Measurements from ENCODE around the gene IRS1.
A peak's percentile ranks its signal among the peaks of the same experiment; 100 is the strongest.

IRS1 gene

GRCh38 chr2:226788064-226788463, 11.6 kb downstream of the IRS1 start:
- ChIA-PET POLR2A (ENCODE audit: low non-redundant PET) (no interaction called here), CTCF (interaction anchor here (0.6 kb wide), 1 partner anchor 139 kb away, joined by 4 read pairs; no protein-coding TSS in a partner anchor)
- no peak for TF ChIP-seq CTCF (conservative IDR thresholded peaks at IDR 0.05; ENCODE audit: low read depth)
- H3K27ac ChIP-seq = no peak overlapping the region
- no peak for DNase-seq (ENCODE audit: low spot score)

GRCh38 chr2:226783885-226784284, 15.7 kb downstream of the IRS1 start:
- ChIA-PET CTCF (no interaction called here), POLR2A (ENCODE audit: low non-redundant PET) (no interaction called here)
- no peak for TF ChIP-seq CTCF (conservative IDR thresholded peaks at IDR 0.05; ENCODE audit: low read depth)
- no peak overlapping the region for H3K27ac ChIP-seq
- DNase-seq (ENCODE audit: low spot score) = no peak

GRCh38 chr2:226782092-226782713, 17.4 kb downstream of the IRS1 start:
- ChIA-PET CTCF (no interaction called here), POLR2A (ENCODE audit: low non-redundant PET) (no interaction called here)
- TF ChIP-seq CTCF (conservative IDR thresholded peaks at IDR 0.05; ENCODE audit: low read depth) = no peak
- no peak for DNase-seq (ENCODE audit: low spot score)
- peak overlapping the region; percentile 47 for H3K27ac ChIP-seq

- DNase-seq (ENCODE audit: low spot score) = no peak
- H3K27ac ChIP-seq = no peak overlapping the region
- ChIA-PET CTCF (interaction anchor here (0.7 kb wide), 1 partner anchor 9 kb away, joined by 3 read pairs; no protein-coding TSS in a partner anchor), POLR2A (ENCODE audit: low non-redundant PET) (no interaction called here)
- TF ChIP-seq CTCF (conservative IDR thresholded peaks at IDR 0.05; ENCODE audit: low read depth) = no peak
These were observed 19.2 kb downstream of the IRS1 start for GRCh38 chr2:226780431-226780830.

- H3K27ac ChIP-seq = no peak overlapping the region
- DNase-seq (ENCODE audit: low spot score) = no peak
- no peak for TF ChIP-seq CTCF (conservative IDR thresholded peaks at IDR 0.05; ENCODE audit: low read depth)
- POLR2A ChIA-PET (ENCODE audit: low non-redundant PET) = no interaction called here
- CTCF ChIA-PET = interaction anchor here (0.9 kb wide), 1 partner anchor 9 kb away, joined by 7 read pairs; no protein-coding TSS in a partner anchor
These were observed 22.0 kb downstream of the IRS1 start for GRCh38 chr2:226777611-226778010.

- DNase-seq (ENCODE audit: low spot score) = no peak
- ChIA-PET CTCF (no interaction called here), POLR2A (ENCODE audit: low non-redundant PET) (no interaction called here)
- H3K27ac ChIP-seq = no peak overlapping the region
- no peak for TF ChIP-seq CTCF (conservative IDR thresholded peaks at IDR 0.05; ENCODE audit: low read depth)
These were observed 23.5 kb downstream of the IRS1 start for GRCh38 chr2:226776104-226776503.

Data from RWPE1 (cell line).